Breast epithelium (tissue), 4 donors: Measurements from ENCODE around the gene TINCR. TPM values are rescaled to one million over a fixed set of nuclear protein-coding genes. Genes with fewer than 3 reads are reported as not detected.
A peak's percentile ranks its signal among the peaks of the same experiment; 100 is the strongest.

Experiments
- DNase-seq, 2 donors: peaks; one replicate each; pipeline ENCODE4 v3.0.0-alpha.2; 2019; ENCODE audit warnings: low spot score in 2 of 2
- H3K27ac ChIP-seq, 2 donors: fragments of 200-600 bp; sonication (generic) in 1 of 2; one replicate each; pipeline ENCODE4 v1.5.1; 2016 to 2019; ENCODE audit warnings: mild to moderate bottlenecking in 1 of 2
- H3K27me3 ChIP-seq, 2 donors: fragments of 200-600 bp; sonication (generic) in 1 of 2; one replicate each; pipeline versions ENCODE4 v1.5.1 to v1.6.0; 2017 to 2019; ENCODE audit warnings: control low read depth in 1 of 2, mild to moderate bottlenecking in 1 of 2
- H3K36me3 ChIP-seq: fragments of 200-600 bp; one replicate; pipeline ENCODE4 v1.5.1; 2019
- H3K4me1 ChIP-seq, 2 donors: fragments of 200-600 bp; sonication (generic); one replicate each; pipeline ENCODE4 v1.5.1; 2016 to 2019; ENCODE audit warnings: control low read depth in 1 of 2
- H3K4me3 ChIP-seq, 3 donors: fragments of 200-600 bp; sonication (generic); 1 replicate in 2 of 3; 2 replicates in 1 of 3; pipeline ENCODE4 v1.5.1; 2016 to 2019; ENCODE audit warnings: mild to moderate bottlenecking in 3 of 3, moderate library complexity in 2 of 3
- H3K9me3 ChIP-seq, 2 donors: fragments of 200-600 bp; sonication (generic) in 1 of 2; one replicate each; pipeline ENCODE4 v1.5.1; 2016 to 2019; ENCODE audit warnings: control low read depth in 1 of 2
- POLR2A ChIP-seq: fragments of 450-650 bp; IDR thresholded peaks from one replicate; pipeline ENCODE4 v1.6.1; 2016; ENCODE audit warnings: antibody characterized with exemption, mild to moderate bottlenecking, moderate library complexity
- POLR2AphosphoS5 ChIP-seq, 3 donors: sonication (generic); formaldehyde crosslinking; IDR thresholded peaks; one replicate each; pipeline ENCODE4 v1.6.1; 2017; ENCODE audit warnings: antibody characterized with exemption in 3 of 3
- intact Hi-C: fragments of 100-400 bp; cut with DNase I; formaldehyde crosslinking; loops from one replicate; pipeline ENCODE4 v1.15.1; 2023; ENCODE audit warnings: low total_unique reads
- total RNA-seq, 3 donors: library from RNA; depleted of rRNA; stranded (reverse); fragments of >200 nt; gene quantifications; one replicate each; pipeline ENCODE4 v1.1.0, GENCODE V29; 2016
- TF ChIP-seq, protein P1 (sequence below), 3 donors: fragments of 450-650 bp; IDR thresholded peaks; one replicate each; pipeline ENCODE4 v1.5.1; 2016 to 2017; ENCODE audit warnings: antibody characterized with exemption in 3 of 3, mild to moderate bottlenecking in 3 of 3, moderate library complexity in 3 of 3

TINCR gene
- total RNA-seq, 3 donors from 2014 or later = 1.1 to 11.7 (median 1.3) TPM

DNA sequence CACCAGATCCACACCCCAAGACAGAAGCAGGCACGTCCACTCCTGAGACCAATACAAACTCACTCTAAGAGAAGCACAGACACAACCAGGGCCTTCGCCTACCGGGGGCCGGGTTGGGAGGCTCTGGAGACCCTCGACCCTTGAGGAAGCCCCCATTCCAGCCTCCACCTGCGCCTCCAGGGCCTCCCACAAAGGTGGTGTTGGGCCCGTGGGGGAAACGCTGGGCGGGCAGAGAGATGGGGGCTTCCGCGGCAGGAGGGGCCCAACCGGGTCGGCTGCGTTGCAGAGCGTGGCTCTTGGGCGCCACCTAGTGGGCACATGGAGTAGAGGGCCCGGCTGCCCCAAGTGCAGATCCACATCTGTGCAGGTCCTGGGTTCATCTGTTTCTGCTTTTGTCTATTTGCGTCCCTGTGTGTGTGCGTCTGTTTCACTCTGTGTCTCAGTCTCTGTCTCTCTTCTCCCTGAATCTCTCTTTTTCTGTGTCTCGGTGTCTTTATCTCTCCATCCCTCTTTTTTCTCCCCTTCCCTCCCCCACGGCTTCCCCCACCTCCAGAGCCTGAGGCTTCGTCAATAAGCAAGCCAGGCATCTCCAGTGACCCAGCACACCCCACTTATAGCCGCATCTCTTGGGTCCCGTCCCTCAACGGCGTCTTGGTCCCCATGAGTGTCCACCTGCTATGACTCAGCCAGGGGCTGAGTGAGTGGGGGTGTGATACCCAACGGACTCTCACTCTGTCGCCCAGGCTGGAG is 10.5 kb upstream of the TINCR start:
- H3K27ac ChIP-seq = peak overlapping the region; percentile 4 to 42
- TF ChIP-seq, protein P1, sequence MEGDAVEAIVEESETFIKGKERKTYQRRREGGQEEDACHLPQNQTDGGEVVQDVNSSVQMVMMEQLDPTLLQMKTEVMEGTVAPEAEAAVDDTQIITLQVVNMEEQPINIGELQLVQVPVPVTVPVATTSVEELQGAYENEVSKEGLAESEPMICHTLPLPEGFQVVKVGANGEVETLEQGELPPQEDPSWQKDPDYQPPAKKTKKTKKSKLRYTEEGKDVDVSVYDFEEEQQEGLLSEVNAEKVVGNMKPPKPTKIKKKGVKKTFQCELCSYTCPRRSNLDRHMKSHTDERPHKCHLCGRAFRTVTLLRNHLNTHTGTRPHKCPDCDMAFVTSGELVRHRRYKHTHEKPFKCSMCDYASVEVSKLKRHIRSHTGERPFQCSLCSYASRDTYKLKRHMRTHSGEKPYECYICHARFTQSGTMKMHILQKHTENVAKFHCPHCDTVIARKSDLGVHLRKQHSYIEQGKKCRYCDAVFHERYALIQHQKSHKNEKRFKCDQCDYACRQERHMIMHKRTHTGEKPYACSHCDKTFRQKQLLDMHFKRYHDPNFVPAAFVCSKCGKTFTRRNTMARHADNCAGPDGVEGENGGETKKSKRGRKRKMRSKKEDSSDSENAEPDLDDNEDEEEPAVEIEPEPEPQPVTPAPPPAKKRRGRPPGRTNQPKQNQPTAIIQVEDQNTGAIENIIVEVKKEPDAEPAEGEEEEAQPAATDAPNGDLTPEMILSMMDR (IDR thresholded peaks at IDR 0.05) = peak; percentile 91 to 96 (median 93)
- TF ChIP-seq POLR2A = no peak
- no peak for TF ChIP-seq POLR2AphosphoS5 (IDR thresholded peaks at IDR 0.05)
- H3K4me1 ChIP-seq = no peaks in the 10 kb centered on the region
- DNase-seq = peak; percentile 24 to 75
- intact Hi-C loops = no loop called here
- no peaks in the 10 kb centered on the region for H3K27me3 ChIP-seq
- no peaks in the 10 kb centered on the region for H3K36me3 ChIP-seq
- H3K4me3 ChIP-seq = peak overlapping the region in 2 of 3 donors; percentile 29 to 50
- H3K9me3 ChIP-seq = no peaks in the 10 kb centered on the region

- H3K9me3 ChIP-seq = no peaks in the 10 kb centered on the region
- H3K27ac ChIP-seq = no peak overlapping the region
- intact Hi-C loops = no loop called here
- TF ChIP-seq, protein P1 (IDR thresholded peaks at IDR 0.05) = no peak
- no peak for TF ChIP-seq POLR2AphosphoS5 (IDR thresholded peaks at IDR 0.05)
- TF ChIP-seq POLR2A = no peak
- no peaks in the 10 kb centered on the region for H3K4me1 ChIP-seq
- no peak for DNase-seq
- no peaks in the 10 kb centered on the region for H3K27me3 ChIP-seq
- H3K4me3 ChIP-seq = no peak overlapping the region
- H3K36me3 ChIP-seq = no peaks in the 10 kb centered on the region
Observed at GRCh38 chr19:5575590-5575989, 7.8 kb upstream of the TINCR start.

- Histone ChIP-seq H3K4me3 (no peak overlapping the region), H3K27ac (no peak overlapping the region), H3K9me3 (no peaks in the 10 kb centered on the region), H3K4me1 (no peaks in the 10 kb centered on the region), H3K36me3 (no peaks in the 10 kb centered on the region), H3K27me3 (peaks cover 0 to 4% of the 10 kb centered on the region in 2 donors)
- intact Hi-C loops = no loop called here
- DNase-seq = no peak
- TF ChIP-seq POLR2A = no peak
- TF ChIP-seq POLR2AphosphoS5 (IDR thresholded peaks at IDR 0.05) = no peak
- TF ChIP-seq, protein P1 (IDR thresholded peaks at IDR 0.05) = no peak
Observed at GRCh38 chr19:5572556-5573286, 5.0 kb upstream of the TINCR start.

DNA sequence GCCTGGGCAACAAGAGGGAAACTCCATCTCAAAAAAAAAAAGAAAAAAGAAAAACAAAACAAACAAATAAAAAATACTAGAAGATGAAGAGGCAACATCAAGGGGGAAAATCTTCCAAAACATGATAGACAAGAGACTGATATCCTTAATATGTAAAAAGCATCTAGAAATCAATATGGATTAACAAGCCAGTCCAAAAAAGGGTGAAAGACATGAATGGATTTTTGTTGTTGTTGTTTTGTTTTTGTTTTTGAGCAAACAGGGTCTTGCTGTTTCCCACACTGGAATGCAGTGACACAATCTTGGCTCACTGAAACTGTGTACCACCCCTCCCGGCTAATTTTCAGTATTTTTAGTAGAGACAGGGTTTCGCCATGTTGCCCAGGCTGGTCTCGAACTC is 4.0 kb upstream of the TINCR start:
- H3K9me3 ChIP-seq = no peaks in the 10 kb centered on the region
- H3K27me3 ChIP-seq = peaks cover 0 to 11% of the 10 kb centered on the region in 2 donors
- H3K27ac ChIP-seq = no peak overlapping the region
- H3K4me1 ChIP-seq = no peaks in the 10 kb centered on the region
- TF ChIP-seq, protein P1 (IDR thresholded peaks at IDR 0.05) = no peak
- TF ChIP-seq POLR2A (no peak), POLR2AphosphoS5 (IDR thresholded peaks at IDR 0.05) (no peak)
- intact Hi-C loops = no loop called here
- no peak overlapping the region for H3K4me3 ChIP-seq
- no peak for DNase-seq
- no peaks in the 10 kb centered on the region for H3K36me3 ChIP-seq

GRCh38 chr19:5567970-5568407 is 236 bp upstream of the TINCR start:
- Histone ChIP-seq H3K36me3 (no peaks in the 10 kb centered on the region), H3K9me3 (no peaks in the 10 kb centered on the region), H3K27ac (no peak overlapping the region), H3K4me3 (peak overlapping the region in 2 of 3 donors; percentile 40 to 67), H3K4me1 (no peaks in the 10 kb centered on the region), H3K27me3 (peaks cover 0 to 14% of the 10 kb centered on the region in 2 donors)
- DNase-seq = no peak
- intact Hi-C loops = loop anchor here (10.0 kb wide), 1 partner anchor 1013 kb away; the partner anchor contains the start of gene SEMA6B
- TF ChIP-seq, protein P1 (IDR thresholded peaks at IDR 0.05) = no peak
- TF ChIP-seq POLR2A = no peak
- no peak for TF ChIP-seq POLR2AphosphoS5 (IDR thresholded peaks at IDR 0.05)
